ENCODE data around the gene RNF144A. TPM values are rescaled to one million over a fixed set of nuclear protein-coding genes. Genes with fewer than 3 reads are reported as not detected.

RNF144A gene
- total RNA-seq, 1 donor from 2014 or later: 9.6 TPM

- Mint-ChIP-seq H3K36me3 (ENCODE audit: unreplicated experiment) (no peaks in the 10 kb centered on the region), H3K27ac (ENCODE audit: unreplicated experiment) (no peak overlapping the region), H3K9me3 (ENCODE audit: unreplicated experiment) (no peaks in the 10 kb centered on the region), H3K4me3 (ENCODE audit: unreplicated experiment) (no peak overlapping the region), H3K4me1 (ENCODE audit: unreplicated experiment) (no peaks in the 10 kb centered on the region), H3K27me3 (ENCODE audit: unreplicated experiment) (peaks cover 36% of the 10 kb centered on the region)
- TF ChIP-seq, protein P1, sequence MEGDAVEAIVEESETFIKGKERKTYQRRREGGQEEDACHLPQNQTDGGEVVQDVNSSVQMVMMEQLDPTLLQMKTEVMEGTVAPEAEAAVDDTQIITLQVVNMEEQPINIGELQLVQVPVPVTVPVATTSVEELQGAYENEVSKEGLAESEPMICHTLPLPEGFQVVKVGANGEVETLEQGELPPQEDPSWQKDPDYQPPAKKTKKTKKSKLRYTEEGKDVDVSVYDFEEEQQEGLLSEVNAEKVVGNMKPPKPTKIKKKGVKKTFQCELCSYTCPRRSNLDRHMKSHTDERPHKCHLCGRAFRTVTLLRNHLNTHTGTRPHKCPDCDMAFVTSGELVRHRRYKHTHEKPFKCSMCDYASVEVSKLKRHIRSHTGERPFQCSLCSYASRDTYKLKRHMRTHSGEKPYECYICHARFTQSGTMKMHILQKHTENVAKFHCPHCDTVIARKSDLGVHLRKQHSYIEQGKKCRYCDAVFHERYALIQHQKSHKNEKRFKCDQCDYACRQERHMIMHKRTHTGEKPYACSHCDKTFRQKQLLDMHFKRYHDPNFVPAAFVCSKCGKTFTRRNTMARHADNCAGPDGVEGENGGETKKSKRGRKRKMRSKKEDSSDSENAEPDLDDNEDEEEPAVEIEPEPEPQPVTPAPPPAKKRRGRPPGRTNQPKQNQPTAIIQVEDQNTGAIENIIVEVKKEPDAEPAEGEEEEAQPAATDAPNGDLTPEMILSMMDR (IDR thresholded peaks at IDR 0.05): no peak
- no peak for DNase-seq (ENCODE audit: extremely low spot score, unreplicated experiment)
These were observed 33.6 kb upstream of the RNF144A start for GRCh38 chr2:6883448-6884122.

DNA sequence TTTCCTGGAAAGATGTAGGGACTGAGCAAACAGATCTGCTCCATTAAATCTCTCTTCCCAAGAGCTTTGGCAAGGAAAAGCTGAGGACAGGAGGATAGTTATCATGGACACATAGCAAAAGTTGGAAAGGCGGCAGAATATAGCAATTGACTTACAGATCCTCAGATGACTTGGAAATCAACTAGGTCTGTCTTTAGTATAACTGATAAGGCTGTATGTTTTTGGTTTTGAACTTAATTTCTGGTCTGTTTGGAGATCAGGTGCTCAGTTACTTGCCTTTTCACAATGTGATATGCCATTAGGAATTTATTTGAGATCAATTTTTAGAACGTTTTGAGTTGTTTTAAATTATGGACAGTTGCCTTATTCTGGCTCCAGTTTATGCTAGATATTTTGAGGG is 31.7 kb upstream of the RNF144A start:
- no peak overlapping the region for H3K4me3 Mint-ChIP-seq (ENCODE audit: unreplicated experiment)
- H3K27ac Mint-ChIP-seq (ENCODE audit: unreplicated experiment): no peak overlapping the region
- DNase-seq (ENCODE audit: extremely low spot score, unreplicated experiment): no peak
- no peaks in the 10 kb centered on the region for H3K4me1 Mint-ChIP-seq (ENCODE audit: unreplicated experiment)
- H3K9me3 Mint-ChIP-seq (ENCODE audit: unreplicated experiment): no peaks in the 10 kb centered on the region
- TF ChIP-seq, protein P1 (IDR thresholded peaks at IDR 0.05): no peak
- no peaks in the 10 kb centered on the region for H3K36me3 Mint-ChIP-seq (ENCODE audit: unreplicated experiment)
- H3K27me3 Mint-ChIP-seq (ENCODE audit: unreplicated experiment): peaks cover 38% of the 10 kb centered on the region

DNA sequence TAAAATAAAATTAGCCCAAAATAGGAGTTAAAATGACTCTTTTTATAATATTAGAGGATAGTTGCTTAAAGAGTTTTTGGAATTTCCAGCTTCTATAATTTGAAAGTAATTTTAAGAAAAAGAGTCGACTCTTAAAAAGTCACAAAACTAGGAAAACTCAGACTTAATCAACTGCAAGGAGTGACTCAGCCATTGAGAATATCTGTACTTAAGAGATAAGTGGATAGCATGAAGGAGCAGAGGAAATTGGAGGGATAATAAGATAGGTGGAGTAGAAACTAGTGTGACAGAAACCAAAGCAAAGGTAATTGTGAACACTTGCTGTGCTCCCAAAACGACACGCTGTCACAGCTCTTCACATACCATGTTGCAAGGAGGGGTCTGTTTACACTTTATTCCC is 31.2 kb upstream of the RNF144A start:
- Mint-ChIP-seq H3K27me3 (ENCODE audit: unreplicated experiment) (peaks cover 36% of the 10 kb centered on the region), H3K27ac (ENCODE audit: unreplicated experiment) (no peak overlapping the region), H3K9me3 (ENCODE audit: unreplicated experiment) (no peaks in the 10 kb centered on the region)

GRCh38 chr2:6887751-6888192 is 29.4 kb upstream of the RNF144A start:
- H3K4me1 Mint-ChIP-seq (ENCODE audit: unreplicated experiment): no peaks in the 10 kb centered on the region
- no peaks in the 10 kb centered on the region for H3K9me3 Mint-ChIP-seq (ENCODE audit: unreplicated experiment)
- TF ChIP-seq, protein P1 (IDR thresholded peaks at IDR 0.05): no peak
- no peak overlapping the region for H3K4me3 Mint-ChIP-seq (ENCODE audit: unreplicated experiment)
- H3K36me3 Mint-ChIP-seq (ENCODE audit: unreplicated experiment): no peaks in the 10 kb centered on the region
- H3K27ac Mint-ChIP-seq (ENCODE audit: unreplicated experiment): no peak overlapping the region
- DNase-seq (ENCODE audit: extremely low spot score, unreplicated experiment): no peak
- peaks cover 31% of the 10 kb centered on the region for H3K27me3 Mint-ChIP-seq (ENCODE audit: unreplicated experiment)

More for the DNA sequence above, 31.2 kb upstream of the RNF144A start:
- Mint-ChIP-seq H3K4me3 (ENCODE audit: unreplicated experiment) (no peak overlapping the region), H3K4me1 (ENCODE audit: unreplicated experiment) (no peaks in the 10 kb centered on the region), H3K36me3 (ENCODE audit: unreplicated experiment) (no peaks in the 10 kb centered on the region)
- DNase-seq (ENCODE audit: extremely low spot score, unreplicated experiment): no peak
- TF ChIP-seq, protein P1 (IDR thresholded peaks at IDR 0.05): no peak

GRCh38 chr2:6888724-6889123 is 28.5 kb upstream of the RNF144A start:
- no peaks in the 10 kb centered on the region for H3K4me1 Mint-ChIP-seq (ENCODE audit: unreplicated experiment)
- H3K4me3 Mint-ChIP-seq (ENCODE audit: unreplicated experiment): no peak overlapping the region
- H3K9me3 Mint-ChIP-seq (ENCODE audit: unreplicated experiment): no peaks in the 10 kb centered on the region
- peaks cover 35% of the 10 kb centered on the region for H3K27me3 Mint-ChIP-seq (ENCODE audit: unreplicated experiment)
- H3K27ac Mint-ChIP-seq (ENCODE audit: unreplicated experiment): no peak overlapping the region
- no peaks in the 10 kb centered on the region for H3K36me3 Mint-ChIP-seq (ENCODE audit: unreplicated experiment)
- DNase-seq (ENCODE audit: extremely low spot score, unreplicated experiment): no peak
- TF ChIP-seq, protein P1 (IDR thresholded peaks at IDR 0.05): no peak

All from osteocyte (in vitro differentiated cells).